ENCODE measurements around the gene YY1.

YY1 gene

DNA sequence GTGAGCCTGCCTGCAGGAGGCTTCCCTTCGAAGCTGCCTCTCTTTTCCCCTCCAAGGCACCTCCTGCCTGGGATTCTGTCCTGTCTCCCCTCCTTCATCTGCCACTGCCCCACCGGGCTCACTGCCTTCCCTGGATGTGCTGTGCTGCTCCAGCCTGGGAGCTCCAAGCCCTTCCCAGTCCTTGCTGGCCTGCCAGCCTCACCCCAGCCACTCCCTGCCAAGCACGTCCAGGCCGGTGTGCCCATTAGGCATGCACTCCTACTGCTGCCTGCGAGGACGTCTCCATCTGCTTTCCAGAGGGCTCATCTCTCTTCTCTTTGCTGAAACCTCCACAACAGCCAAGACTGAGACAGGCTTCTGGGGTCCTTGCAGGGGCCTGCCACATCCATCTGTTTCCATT is 75.8 kb downstream of the YY1 start:
- no peak overlapping the region for H3K4me3 ChIP-seq (ENCODE audit: low read length)
- H3K36me3 ChIP-seq (ENCODE audit: control insufficient read depth, low read depth, low read length): no peaks in the 10 kb centered on the region
- H3K4me1 ChIP-seq (ENCODE audit: control insufficient read depth, low read depth, low read length): no peaks in the 10 kb centered on the region
- no peak overlapping the region for H3K27ac ChIP-seq (ENCODE audit: low read length)
- no peak overlapping the region for H3K9ac ChIP-seq (ENCODE audit: low read length)
- no peaks in the 10 kb centered on the region for H3K9me3 ChIP-seq (ENCODE audit: control insufficient read depth, low read depth, low read length)
- H3K27me3 ChIP-seq (ENCODE audit: control insufficient read depth, insufficient read depth, low read length): no peaks in the 10 kb centered on the region

DNA sequence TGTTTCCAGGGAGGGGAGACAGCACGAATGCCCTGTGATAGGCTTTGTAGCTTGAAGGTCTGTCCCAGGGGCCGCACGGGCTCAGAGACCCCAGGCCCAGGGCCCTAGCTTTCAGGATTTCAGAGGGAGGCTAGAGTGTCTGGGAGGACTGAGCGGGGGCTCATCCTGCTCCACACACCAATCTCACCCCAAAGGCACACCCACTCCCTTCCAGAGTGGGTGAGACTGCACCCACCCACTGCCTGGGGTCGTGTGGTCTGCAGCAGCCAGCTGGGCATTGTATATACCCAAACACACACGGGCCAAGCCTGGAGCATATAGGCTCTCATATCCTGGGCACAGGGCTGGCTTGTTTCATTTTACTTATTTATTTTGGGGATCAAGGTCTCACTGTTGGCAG is 78.4 kb downstream of the YY1 start:
- Histone ChIP-seq H3K27ac (ENCODE audit: low read length) (no peak overlapping the region), H3K36me3 (ENCODE audit: control insufficient read depth, low read depth, low read length) (no peaks in the 10 kb centered on the region), H3K9ac (ENCODE audit: low read length) (no peak overlapping the region)

DNA sequence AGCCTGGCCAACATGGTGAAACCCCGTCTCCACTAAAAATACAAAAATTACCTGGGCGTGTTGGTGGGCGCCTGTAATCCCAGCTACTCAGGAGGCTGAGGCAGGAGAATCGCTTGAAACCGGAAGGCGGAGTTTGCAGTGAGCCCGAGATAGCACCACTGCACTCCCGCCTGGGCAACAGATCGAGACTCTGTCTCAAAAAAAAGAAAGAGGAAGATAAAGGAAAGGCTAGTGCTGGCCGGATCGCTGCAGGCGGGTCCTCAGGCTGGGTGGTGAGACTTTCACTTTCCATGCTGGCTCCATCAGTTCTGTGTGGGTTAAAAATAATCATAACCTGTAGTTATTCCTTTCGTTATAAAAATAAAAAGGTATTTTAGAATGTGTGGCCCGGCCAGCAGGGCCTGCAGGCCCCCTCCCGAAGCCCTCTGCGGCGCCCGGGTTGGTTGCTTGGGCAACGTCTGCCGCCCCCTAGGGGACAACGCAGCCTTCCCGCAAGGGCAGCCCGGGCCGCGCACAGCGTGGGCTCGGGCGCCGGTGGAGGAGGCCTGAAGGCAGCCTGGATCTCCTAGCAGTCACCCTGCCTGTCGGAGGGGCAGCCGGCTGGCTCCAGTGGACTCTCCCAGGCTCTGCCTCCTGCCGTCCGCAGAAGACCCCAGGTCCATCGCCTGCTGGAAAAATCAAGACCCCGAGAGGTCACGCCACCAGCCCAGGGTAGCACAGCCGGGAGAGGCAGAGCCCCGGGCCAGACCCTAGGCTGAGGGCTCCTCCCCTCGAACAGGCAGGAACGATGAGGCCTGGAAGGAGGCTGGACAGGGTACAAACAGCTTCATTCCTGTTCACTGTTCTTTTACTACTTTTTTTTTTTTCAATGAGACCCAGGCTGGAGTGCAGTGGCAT is 79.2 kb downstream of the YY1 start:
- H3K27me3 ChIP-seq (ENCODE audit: control insufficient read depth, insufficient read depth, low read length): no peaks in the 10 kb centered on the region
- no peak overlapping the region for H3K27ac ChIP-seq (ENCODE audit: low read length)
- H3K9ac ChIP-seq (ENCODE audit: low read length): no peak overlapping the region
- no peak overlapping the region for H3K4me3 ChIP-seq (ENCODE audit: low read length)
- H3K36me3 ChIP-seq (ENCODE audit: control insufficient read depth, low read depth, low read length): no peaks in the 10 kb centered on the region
- H3K4me1 ChIP-seq (ENCODE audit: control insufficient read depth, low read depth, low read length): no peaks in the 10 kb centered on the region
- no peaks in the 10 kb centered on the region for H3K9me3 ChIP-seq (ENCODE audit: control insufficient read depth, low read depth, low read length)

More for the DNA sequence above, 78.4 kb downstream of the YY1 start:
- Histone ChIP-seq H3K4me3 (ENCODE audit: low read length) (no peak overlapping the region), H3K4me1 (ENCODE audit: control insufficient read depth, low read depth, low read length) (no peaks in the 10 kb centered on the region), H3K9me3 (ENCODE audit: control insufficient read depth, low read depth, low read length) (no peaks in the 10 kb centered on the region), H3K27me3 (ENCODE audit: control insufficient read depth, insufficient read depth, low read length) (no peaks in the 10 kb centered on the region)

DNA sequence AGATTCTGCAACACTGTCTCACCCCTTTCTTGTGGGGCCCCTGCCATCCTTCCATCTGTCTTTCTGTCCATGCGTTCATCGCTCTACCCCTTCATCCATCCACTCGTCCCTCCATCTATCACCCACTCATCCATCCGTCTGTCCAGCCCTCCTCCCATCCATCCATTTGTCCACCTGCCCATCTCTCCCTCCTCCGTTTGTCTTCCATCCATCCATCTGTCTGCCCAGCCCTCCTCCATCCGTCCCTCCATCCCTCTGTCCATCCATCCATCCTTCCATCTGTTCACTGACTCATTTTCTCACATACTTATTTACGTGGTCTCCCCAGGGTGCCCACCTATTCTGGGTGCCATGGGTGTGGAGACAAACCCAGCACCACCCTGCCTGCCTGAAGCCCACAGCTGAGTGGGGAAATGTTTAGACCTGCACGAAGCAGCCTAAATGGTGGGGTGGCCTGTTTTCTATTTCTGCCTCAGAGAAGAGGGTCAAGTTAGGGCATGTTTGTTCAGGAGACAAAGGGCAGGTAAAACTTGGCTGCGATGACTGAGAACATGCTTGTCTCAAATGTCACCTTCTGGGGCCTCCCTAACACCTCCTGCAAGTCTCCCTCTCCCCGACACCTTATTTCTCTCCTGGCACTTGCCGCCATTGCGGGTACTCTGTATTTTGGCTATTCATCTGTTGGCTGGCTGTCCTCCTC is 81.4 kb downstream of the YY1 start:
- H3K4me3 ChIP-seq (ENCODE audit: low read length): no peak overlapping the region
- H3K4me1 ChIP-seq (ENCODE audit: control insufficient read depth, low read depth, low read length): no peaks in the 10 kb centered on the region
- H3K9ac ChIP-seq (ENCODE audit: low read length): no peak overlapping the region
- H3K9me3 ChIP-seq (ENCODE audit: control insufficient read depth, low read depth, low read length): no peaks in the 10 kb centered on the region
- H3K36me3 ChIP-seq (ENCODE audit: control insufficient read depth, low read depth, low read length): no peaks in the 10 kb centered on the region
- H3K27ac ChIP-seq (ENCODE audit: low read length): no peak overlapping the region
- no peaks in the 10 kb centered on the region for H3K27me3 ChIP-seq (ENCODE audit: control insufficient read depth, insufficient read depth, low read length)

DNA sequence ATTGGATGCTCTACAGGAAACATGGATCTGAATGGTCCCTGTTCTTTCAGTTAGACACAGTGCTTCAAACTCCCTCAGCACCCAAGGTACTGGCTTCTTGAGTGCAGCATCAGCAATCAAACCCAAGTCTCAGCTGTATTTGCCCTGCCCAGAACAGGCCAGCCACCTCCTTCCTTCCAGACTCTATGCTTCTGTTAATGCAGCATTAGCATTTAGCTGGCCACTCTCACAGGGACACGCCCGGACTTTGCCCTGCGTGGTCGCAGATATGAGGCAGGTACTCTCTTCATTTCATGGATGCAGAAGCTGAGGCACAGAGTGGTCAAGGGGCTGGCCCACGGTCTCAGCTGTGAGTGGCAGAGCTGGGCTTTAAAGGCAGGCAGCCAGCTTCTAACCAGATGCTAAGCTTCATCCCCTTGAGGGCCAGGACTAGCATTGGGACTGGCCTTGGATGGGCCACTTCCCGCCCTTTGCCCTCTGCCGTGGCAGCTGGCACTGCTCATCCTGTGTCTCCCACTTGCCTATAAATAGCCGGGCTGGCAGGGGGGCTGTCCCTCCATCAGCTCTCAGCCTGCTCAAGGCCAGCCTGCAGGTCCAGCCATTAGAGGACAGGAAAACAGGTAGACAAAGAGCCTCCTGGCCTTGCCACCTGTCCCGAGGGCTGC is 82.7 kb downstream of the YY1 start:
- Histone ChIP-seq H3K9ac (ENCODE audit: low read length) (no peak overlapping the region), H3K27me3 (ENCODE audit: control insufficient read depth, insufficient read depth, low read length) (no peaks in the 10 kb centered on the region), H3K4me1 (ENCODE audit: control insufficient read depth, low read depth, low read length) (no peaks in the 10 kb centered on the region), H3K4me3 (ENCODE audit: low read length) (no peak overlapping the region), H3K27ac (ENCODE audit: low read length) (no peak overlapping the region), H3K36me3 (ENCODE audit: control insufficient read depth, low read depth, low read length) (no peaks in the 10 kb centered on the region), H3K9me3 (ENCODE audit: control insufficient read depth, low read depth, low read length) (no peaks in the 10 kb centered on the region)

DNA sequence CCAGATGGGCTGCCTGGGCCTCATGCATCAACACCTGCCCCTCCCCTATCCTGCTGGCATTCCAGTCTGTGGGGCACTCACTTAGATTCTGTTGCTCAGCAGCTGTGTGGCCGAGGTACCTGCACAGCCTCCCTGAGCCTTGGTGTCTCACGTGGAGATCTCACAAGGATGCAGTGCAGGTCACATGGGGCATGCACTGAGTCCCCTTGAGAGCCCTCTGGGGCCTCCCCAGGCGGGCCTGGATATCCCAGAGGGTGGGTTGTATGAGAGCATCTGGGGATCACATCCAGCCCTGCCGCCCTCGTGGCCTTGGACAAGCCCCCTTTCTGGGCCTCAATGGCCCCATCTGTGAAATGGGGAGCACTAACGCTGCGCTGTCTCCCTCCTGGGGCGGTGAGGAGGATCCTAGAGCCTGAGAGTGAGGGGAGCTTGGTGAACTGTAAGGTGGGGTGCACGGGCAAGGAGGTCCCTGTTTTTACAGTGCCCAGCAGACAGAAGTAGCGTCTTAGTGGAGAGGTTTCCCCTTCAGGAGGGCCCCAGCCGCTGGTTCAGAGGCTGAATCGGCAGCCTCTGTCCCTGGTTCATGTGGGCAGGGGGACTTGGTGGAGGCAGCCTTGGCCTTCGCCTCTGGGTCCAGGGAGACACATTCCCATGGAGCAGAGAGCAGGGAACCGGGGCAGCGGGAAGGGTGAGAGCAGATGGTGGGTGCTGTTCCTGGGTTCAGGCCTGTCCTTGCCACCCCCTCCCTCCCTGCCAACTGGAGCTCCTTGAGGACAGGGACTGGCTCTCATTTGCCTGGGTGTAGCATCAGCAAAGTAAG is 83.4 kb downstream of the YY1 start:
- Histone ChIP-seq H3K4me3 (ENCODE audit: low read length) (no peak overlapping the region), H3K4me1 (ENCODE audit: control insufficient read depth, low read depth, low read length) (no peaks in the 10 kb centered on the region), H3K27ac (ENCODE audit: low read length) (no peak overlapping the region), H3K36me3 (ENCODE audit: control insufficient read depth, low read depth, low read length) (no peaks in the 10 kb centered on the region), H3K9me3 (ENCODE audit: control insufficient read depth, low read depth, low read length) (no peaks in the 10 kb centered on the region), H3K27me3 (ENCODE audit: control insufficient read depth, insufficient read depth, low read length) (no peaks in the 10 kb centered on the region), H3K9ac (ENCODE audit: low read length) (no peak overlapping the region)

DNA sequence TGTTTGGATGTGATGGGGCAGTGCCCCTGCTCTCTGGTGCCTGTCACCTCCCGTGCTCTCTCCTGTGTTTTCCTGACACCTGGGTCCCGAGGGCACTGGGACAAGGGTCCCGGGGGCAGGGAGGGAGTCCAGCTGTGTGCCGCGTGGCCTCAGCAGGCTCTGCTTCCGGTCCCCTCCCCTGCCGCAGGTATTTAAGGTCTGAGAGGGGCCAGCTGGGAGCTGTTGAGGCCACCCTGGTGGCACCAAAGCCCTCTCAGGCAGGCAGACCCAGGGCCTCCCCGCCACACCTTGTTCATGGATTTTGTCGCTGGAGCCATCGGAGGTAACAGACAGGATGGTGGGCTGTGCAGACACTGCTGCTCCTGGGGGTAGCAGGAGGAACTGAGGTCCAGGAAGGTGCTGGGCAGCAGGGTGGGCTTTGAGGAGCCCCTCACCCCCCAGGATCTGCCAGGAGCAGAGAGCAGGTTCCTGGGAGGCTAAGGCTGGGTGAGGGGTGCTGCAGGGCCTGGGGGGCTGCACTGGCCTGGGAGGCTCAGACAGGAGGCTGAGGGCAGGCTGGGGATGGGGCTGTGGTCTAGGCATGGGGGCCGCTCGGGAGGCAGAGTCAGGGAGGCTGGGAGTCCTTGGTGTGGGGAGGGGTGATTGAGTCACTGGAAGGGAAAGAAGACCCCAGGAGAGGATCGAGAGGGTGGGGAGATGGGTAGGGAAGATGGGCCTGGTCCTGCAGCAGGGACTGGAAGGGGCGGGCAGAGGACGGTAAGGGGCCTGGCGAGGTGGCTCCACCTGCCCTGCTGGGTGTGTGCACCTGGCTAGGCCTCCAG is 84.4 kb downstream of the YY1 start, which contains the start of gene SLC25A47:
Gene SLC25A47 (plus strand): TSS at position 219 of the 821 bp plus-strand sequence. CDS start 76 bp downstream, at position 295.
- Histone ChIP-seq H3K4me1 (ENCODE audit: control insufficient read depth, low read depth, low read length) (no peaks in the 10 kb centered on the region), H3K27me3 (ENCODE audit: control insufficient read depth, insufficient read depth, low read length) (no peaks in the 10 kb centered on the region), H3K9me3 (ENCODE audit: control insufficient read depth, low read depth, low read length) (no peaks in the 10 kb centered on the region), H3K9ac (ENCODE audit: low read length) (no peak within 1 kb of the TSS), H3K36me3 (ENCODE audit: control insufficient read depth, low read depth, low read length) (no peaks in the 10 kb centered on the region), H3K27ac (ENCODE audit: low read length) (no peak within 1 kb of the TSS), H3K4me3 (ENCODE audit: low read length) (no peak within 1 kb of the TSS)

DNA sequence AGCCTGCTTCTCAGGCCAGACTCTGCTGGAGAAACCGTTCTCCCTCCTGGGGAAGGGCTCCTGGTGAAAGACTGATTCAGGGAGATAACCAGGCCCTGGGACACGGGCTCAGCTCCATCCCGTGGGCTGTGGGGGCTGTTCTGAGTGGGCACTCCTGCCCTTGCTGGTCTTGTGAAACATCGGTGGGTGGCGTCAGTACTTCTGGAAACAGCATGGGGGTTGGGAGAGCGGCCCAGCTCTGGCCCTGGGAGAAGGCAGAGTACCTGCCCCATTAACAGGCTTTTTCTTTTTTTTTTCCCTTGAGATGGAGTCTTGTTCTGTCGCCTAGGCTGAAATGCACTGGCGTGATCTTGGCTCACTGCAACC is 85.0 kb downstream of the YY1 start:
- Histone ChIP-seq H3K4me3 (ENCODE audit: low read length) (no peak overlapping the region), H3K27me3 (ENCODE audit: control insufficient read depth, insufficient read depth, low read length) (no peaks in the 10 kb centered on the region), H3K9ac (ENCODE audit: low read length) (no peak overlapping the region)

DNA sequence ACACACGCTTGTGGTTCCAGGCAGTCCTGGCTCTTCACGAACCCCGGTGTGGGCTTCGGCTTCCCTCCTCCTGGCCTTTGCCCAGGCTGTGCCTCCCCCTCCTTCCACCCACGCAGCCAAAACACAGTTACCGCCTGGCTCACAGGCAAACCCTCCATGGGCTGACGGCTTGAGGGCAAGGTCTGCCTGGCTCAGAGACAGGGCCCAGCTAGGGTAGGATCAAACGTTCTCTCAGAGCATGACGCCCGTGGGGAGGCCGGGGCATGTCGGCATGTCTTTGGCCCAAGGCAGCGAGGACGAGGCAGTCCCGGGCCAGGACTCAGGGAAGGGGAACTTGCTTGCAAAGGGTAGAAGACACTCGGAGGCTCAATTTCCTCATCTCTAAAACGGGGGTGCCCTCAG is 86.3 kb downstream of the YY1 start:
- no peak overlapping the region for H3K27ac ChIP-seq (ENCODE audit: low read length)
- no peak overlapping the region for H3K4me3 ChIP-seq (ENCODE audit: low read length)
- H3K9me3 ChIP-seq (ENCODE audit: control insufficient read depth, low read depth, low read length): no peaks in the 10 kb centered on the region
- H3K9ac ChIP-seq (ENCODE audit: low read length): no peak overlapping the region
- H3K4me1 ChIP-seq (ENCODE audit: control insufficient read depth, low read depth, low read length): no peaks in the 10 kb centered on the region
- no peaks in the 10 kb centered on the region for H3K27me3 ChIP-seq (ENCODE audit: control insufficient read depth, insufficient read depth, low read length)
- H3K36me3 ChIP-seq (ENCODE audit: control insufficient read depth, low read depth, low read length): no peaks in the 10 kb centered on the region

More for the DNA sequence above, 85.0 kb downstream of the YY1 start:
- Histone ChIP-seq H3K4me1 (ENCODE audit: control insufficient read depth, low read depth, low read length) (no peaks in the 10 kb centered on the region), H3K36me3 (ENCODE audit: control insufficient read depth, low read depth, low read length) (no peaks in the 10 kb centered on the region), H3K9me3 (ENCODE audit: control insufficient read depth, low read depth, low read length) (no peaks in the 10 kb centered on the region), H3K27ac (ENCODE audit: low read length) (no peak overlapping the region)

DNA sequence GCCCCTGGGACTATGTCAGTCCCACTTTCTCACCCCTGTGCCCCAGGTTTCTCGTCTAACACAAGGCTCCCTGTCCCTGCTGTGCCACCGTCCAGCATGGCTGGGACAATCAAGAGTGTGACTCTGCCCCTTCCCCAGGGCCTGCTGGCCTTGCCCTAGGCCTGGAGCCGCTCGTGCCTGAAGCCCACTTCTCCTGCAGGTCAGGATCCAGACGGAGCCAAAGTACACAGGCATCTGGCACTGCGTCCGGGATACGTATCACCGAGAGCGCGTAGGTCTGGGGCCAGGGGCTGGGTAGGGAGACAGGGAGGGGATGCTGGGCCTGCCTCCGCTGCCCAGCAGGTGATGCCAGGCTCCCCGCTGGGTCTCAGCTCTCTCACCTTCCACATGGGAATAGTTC is 87.0 kb downstream of the YY1 start:
- H3K4me3 ChIP-seq (ENCODE audit: low read length): no peak overlapping the region
- H3K9me3 ChIP-seq (ENCODE audit: control insufficient read depth, low read depth, low read length): no peaks in the 10 kb centered on the region
- no peaks in the 10 kb centered on the region for H3K27me3 ChIP-seq (ENCODE audit: control insufficient read depth, insufficient read depth, low read length)
- no peaks in the 10 kb centered on the region for H3K36me3 ChIP-seq (ENCODE audit: control insufficient read depth, low read depth, low read length)
- H3K9ac ChIP-seq (ENCODE audit: low read length): no peak overlapping the region
- H3K4me1 ChIP-seq (ENCODE audit: control insufficient read depth, low read depth, low read length): no peaks in the 10 kb centered on the region
- no peak overlapping the region for H3K27ac ChIP-seq (ENCODE audit: low read length)
